OCI-LY1 (cell line): ENCODE data around the gene TMEM238.

Experiments
- H2AFZ ChIP-seq: fragments of 200-600 bp; sonication (generic), shearing (Covaris generic); 2 replicates; pipeline ENCODE4 v1.6.0; 2014; ENCODE audit warnings: antibody characterized with exemption, mild to moderate bottlenecking, low read length
- H3F3A ChIP-seq: fragments of 200-600 bp; sonication (generic), shearing (Covaris generic); 2 replicates; pipeline ENCODE4 v1.6.0; 2014; ENCODE audit warnings: mild to moderate bottlenecking, antibody characterized with exemption, low read length, moderate library complexity; ENCODE audit not compliant: insufficient read depth
- H3K27ac ChIP-seq: fragments of 200-600 bp; sonication (generic); 2 replicates; pipeline ENCODE4 v1.5.1; 2014; ENCODE audit warnings: low read length, mixed run types, mild to moderate bottlenecking, low read depth; ENCODE audit not compliant: poor library complexity, severe bottlenecking
- H3K27me3 ChIP-seq: fragments of 200-600 bp; sonication (generic); 2 replicates; pipeline ENCODE4 v1.6.0; 2014; ENCODE audit warnings: antibody characterized with exemption, mild to moderate bottlenecking, low read length, moderate library complexity; ENCODE audit not compliant: insufficient read depth
- H3K36me3 ChIP-seq: fragments of 200-600 bp; sonication (generic); 2 replicates; pipeline ENCODE4 v1.6.1; 2014; ENCODE audit warnings: mild to moderate bottlenecking, antibody characterized with exemption, low read length, moderate library complexity, mixed read lengths; ENCODE audit not compliant: insufficient read depth
- H3K4me1 ChIP-seq: fragments of 200-600 bp; sonication (generic); 2 replicates; pipeline ENCODE4 v1.5.1; 2014; ENCODE audit warnings: mild to moderate bottlenecking, low read length, moderate library complexity; ENCODE audit not compliant: insufficient read depth, severe bottlenecking
- H3K4me2 ChIP-seq: fragments of 200-600 bp; sonication (generic), shearing (Covaris generic); 2 replicates; pipeline ENCODE4 v1.6.1; 2014; ENCODE audit warnings: low read length
- H3K4me3 ChIP-seq: fragments of 200-600 bp; sonication (generic); 2 replicates; pipeline ENCODE4 v1.5.1; 2014; ENCODE audit warnings: low read length, low read depth, mild to moderate bottlenecking, mixed read lengths; ENCODE audit not compliant: poor library complexity, severe bottlenecking
- H3K79me2 ChIP-seq: fragments of 200-600 bp; shearing (Covaris generic); 2 replicates; pipeline ENCODE4 v1.6.1; 2016; ENCODE audit warnings: mixed run types, low read length, mixed read lengths; ENCODE audit not compliant: insufficient read depth
- H3K9ac ChIP-seq: fragments of 200-600 bp; sonication (generic), shearing (Covaris generic); 2 replicates; pipeline ENCODE4 v1.6.1; 2014; ENCODE audit warnings: mild to moderate bottlenecking, low read length, mixed read lengths
- H3K9me2 ChIP-seq: fragments of 200-600 bp; sonication (generic), shearing (Covaris generic); 2 replicates; pipeline ENCODE4 v1.6.1; 2014; ENCODE audit warnings: low read depth, mild to moderate bottlenecking, low read length, mixed read lengths
- H3K9me3 ChIP-seq: fragments of 200-600 bp; shearing (Covaris generic); 2 replicates; pipeline ENCODE4 v1.6.1; 2014; ENCODE audit warnings: low read length, mixed read lengths
- H4K20me1 ChIP-seq: fragments of 200-600 bp; sonication (generic), shearing (Covaris generic); 2 replicates; pipeline ENCODE4 v1.6.0; 2016; ENCODE audit warnings: mild to moderate bottlenecking, low read length; ENCODE audit not compliant: insufficient read depth
- EZH2 ChIP-seq: fragments of 200-600 bp; sonication (generic), shearing (Covaris generic); IDR thresholded peaks from 2 replicates; pipeline ENCODE4 v1.8.0; 2017; ENCODE audit warnings: borderline replicate concordance, mixed run types, mild to moderate bottlenecking, antibody characterized with exemption, low read length, moderate library complexity, mixed read lengths
- TF ChIP-seq, protein P1 (sequence below): fragments of 200-600 bp; sonication (generic), shearing (Covaris generic); IDR thresholded peaks from 2 replicates; pipeline ENCODE4 v1.5.1; 2017; ENCODE audit warnings: mild to moderate bottlenecking, antibody characterized with exemption, low read length, moderate library complexity, mixed read lengths

TMEM238 gene

DNA sequence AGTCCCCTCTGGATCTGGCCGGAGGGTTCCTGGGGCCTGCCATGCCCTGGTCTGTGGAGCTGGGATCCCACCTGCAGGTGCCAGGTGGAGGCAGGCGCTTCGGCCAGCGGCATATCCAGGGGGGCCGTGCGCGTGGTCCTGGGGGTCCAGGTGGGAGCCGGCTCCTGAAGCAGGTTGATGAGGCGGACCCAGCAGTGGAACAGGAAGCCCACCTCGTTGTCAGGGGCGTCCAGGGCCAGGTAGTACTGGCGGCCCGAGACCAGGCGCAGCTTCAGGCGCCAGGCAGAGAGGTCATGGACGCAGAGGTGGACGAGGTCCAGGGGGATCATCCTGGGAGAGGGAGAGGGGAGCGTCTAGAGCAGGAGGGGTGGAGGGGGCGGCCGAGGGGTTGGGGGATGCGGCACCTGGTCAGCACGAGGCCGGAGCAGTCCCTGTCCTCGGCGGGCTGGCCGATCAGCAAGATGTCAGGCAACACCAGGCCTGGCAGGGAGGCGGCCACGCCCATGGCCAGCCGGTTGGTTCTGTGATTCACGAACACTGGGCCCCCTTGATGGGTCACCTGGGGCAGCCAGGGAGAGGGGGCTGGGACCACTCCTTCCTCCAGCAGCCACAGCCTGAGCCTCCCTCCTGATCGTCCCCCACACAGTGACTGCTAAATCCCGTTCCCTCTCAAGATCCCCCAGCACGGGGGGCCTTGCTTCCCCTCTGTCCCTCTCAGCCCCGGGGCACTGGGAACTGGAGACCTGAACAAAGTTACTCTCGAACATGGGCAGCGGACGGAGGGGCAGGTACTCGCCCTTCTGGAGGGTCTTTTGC is 21.7 kb downstream of the TMEM238 start:
- no peak overlapping the region for H3K9ac ChIP-seq
- peaks cover 9% of the 10 kb centered on the region; the same call in 1 of the 2 replicates for H3K27me3 ChIP-seq
- no peaks in the 10 kb centered on the region for H3K9me3 ChIP-seq
- no peaks in the 10 kb centered on the region for H3K36me3 ChIP-seq
- H3K4me2 ChIP-seq = no peak overlapping the region
- no peaks in the 10 kb centered on the region for H3K4me1 ChIP-seq
- TF ChIP-seq, protein P1, sequence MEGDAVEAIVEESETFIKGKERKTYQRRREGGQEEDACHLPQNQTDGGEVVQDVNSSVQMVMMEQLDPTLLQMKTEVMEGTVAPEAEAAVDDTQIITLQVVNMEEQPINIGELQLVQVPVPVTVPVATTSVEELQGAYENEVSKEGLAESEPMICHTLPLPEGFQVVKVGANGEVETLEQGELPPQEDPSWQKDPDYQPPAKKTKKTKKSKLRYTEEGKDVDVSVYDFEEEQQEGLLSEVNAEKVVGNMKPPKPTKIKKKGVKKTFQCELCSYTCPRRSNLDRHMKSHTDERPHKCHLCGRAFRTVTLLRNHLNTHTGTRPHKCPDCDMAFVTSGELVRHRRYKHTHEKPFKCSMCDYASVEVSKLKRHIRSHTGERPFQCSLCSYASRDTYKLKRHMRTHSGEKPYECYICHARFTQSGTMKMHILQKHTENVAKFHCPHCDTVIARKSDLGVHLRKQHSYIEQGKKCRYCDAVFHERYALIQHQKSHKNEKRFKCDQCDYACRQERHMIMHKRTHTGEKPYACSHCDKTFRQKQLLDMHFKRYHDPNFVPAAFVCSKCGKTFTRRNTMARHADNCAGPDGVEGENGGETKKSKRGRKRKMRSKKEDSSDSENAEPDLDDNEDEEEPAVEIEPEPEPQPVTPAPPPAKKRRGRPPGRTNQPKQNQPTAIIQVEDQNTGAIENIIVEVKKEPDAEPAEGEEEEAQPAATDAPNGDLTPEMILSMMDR = no peak
- TF ChIP-seq EZH2 = no peak
- no peaks in the 10 kb centered on the region for H3K9me2 ChIP-seq
- H2AFZ ChIP-seq = no peak overlapping the region
- no peak overlapping the region for H3K4me3 ChIP-seq
- H4K20me1 ChIP-seq = no peaks in the 10 kb centered on the region
- no peak overlapping the region for H3K27ac ChIP-seq
- no peaks in the 10 kb centered on the region for H3K79me2 ChIP-seq
- no peaks in the 10 kb centered on the region for H3F3A ChIP-seq

DNA sequence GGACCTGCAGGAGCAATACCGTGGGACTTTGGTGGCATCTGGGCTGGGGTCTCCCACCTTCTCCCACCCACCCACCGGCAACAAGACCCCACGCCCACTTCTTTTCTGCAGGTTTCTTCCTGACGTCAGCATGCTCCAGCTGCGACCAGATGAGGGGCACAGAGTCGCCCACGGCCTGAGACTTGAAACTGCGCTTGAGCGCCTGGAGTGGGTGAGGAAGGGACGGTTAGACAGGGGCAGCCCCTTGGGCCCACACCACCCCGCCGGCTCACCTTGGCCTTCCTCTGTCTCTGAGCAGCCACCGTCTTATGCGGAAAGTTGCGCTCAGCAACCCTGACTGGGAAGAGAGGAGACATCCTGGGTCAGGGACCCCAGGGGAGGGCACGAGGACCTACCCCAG is 23.2 kb downstream of the TMEM238 start:
- Histone ChIP-seq H3K4me1 (no peaks in the 10 kb centered on the region), H4K20me1 (no peaks in the 10 kb centered on the region), H3K9me3 (no peaks in the 10 kb centered on the region), H3K27ac (no peak overlapping the region), H3F3A (no peaks in the 10 kb centered on the region), H3K9ac (no peak overlapping the region), H3K36me3 (no peaks in the 10 kb centered on the region), H3K4me3 (no peak overlapping the region), H2AFZ (no peak overlapping the region), H3K27me3 (peaks cover 9% of the 10 kb centered on the region; the same call in 1 of the 2 replicates), H3K79me2 (no peaks in the 10 kb centered on the region), H3K9me2 (no peaks in the 10 kb centered on the region), H3K4me2 (no peak overlapping the region)
- TF ChIP-seq EZH2 = no peak

DNA sequence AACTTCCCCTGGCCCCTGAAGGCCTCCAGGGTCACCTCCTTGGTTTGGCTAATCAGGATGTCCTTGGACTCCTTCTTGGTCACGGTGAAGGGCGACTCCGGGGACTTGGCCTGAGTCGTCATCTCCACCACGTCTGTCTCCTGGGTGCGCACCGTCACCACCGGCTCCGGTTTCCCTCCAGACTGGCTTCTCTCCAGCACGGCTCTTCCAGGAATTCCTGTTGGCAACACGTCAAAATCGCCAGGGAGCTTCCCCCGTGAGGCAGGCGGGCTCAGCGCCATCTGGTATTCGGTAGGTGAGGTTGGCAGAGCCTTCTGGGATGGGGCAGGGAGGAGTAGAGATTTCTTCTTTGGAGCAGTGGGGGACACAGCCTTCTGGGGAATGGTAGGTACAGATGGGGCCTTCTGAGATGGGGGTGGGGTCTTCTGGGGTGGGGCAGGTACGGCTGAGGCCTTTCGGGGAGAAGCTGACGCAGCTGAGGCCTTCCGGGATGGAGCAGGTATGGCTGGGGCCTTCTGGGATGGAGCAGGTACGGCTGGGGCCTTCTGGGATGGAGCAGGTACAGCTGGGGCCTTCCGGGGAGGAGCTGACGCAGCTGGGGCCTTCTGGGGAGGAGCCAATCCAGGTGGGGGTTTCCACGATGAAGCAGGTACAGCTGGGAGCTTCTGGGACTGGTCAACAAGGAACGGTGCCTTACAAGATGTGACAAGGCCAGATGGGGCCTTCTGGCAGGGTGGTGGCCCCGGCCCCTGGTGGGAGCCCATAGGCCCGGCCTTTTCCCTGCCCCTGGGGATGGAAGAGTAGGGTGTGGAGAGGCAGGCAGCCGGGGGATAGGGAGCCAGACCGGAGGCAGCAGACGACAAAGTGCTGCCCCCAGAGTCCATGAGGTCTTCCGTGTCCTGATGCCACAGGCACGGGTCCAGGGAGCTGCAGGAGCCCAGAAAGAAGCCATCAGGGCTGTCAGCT is 24.9 kb downstream of the TMEM238 start:
- no peak for TF ChIP-seq EZH2
- TF ChIP-seq, protein P1 = no peak
- Histone ChIP-seq H3K79me2 (no peaks in the 10 kb centered on the region), H3K4me1 (no peaks in the 10 kb centered on the region), H3K9me2 (no peaks in the 10 kb centered on the region), H3K9me3 (no peaks in the 10 kb centered on the region), H4K20me1 (no peaks in the 10 kb centered on the region), H3K27me3 (peaks cover 4% of the 10 kb centered on the region; the same call in 1 of the 2 replicates), H3K27ac (no peak overlapping the region), H3F3A (no peaks in the 10 kb centered on the region), H3K36me3 (no peaks in the 10 kb centered on the region), H3K4me3 (no peak overlapping the region), H2AFZ (no peak overlapping the region), H3K9ac (no peak overlapping the region), H3K4me2 (no peak overlapping the region)
